Cardiac fibroblast (primary cell): ENCODE measurements around the gene LMBRD1.
"Not testable (repeated sequence)": the region's sequence is repeated elsewhere in the genome, so short reads cannot be mapped to it uniquely, and the experiment has no call there.

Experiments used
- DNase-seq, 2 donors: peaks; one replicate each; pipeline versions ENCODE4 v3.0.0 to v3.0.0-alpha.2; 2010; ENCODE audit warnings: low read depth in 2 of 2
- H3K4me3 ChIP-seq, 2 donors: replicated peaks in 1 of 2; 1 replicate in 1 of 2; 2 replicates in 1 of 2; pipeline ENCODE4 v1.5.1; 2011; ENCODE audit warnings: low read depth in 2 of 2, low read length in 2 of 2, mild to moderate bottlenecking in 2 of 2, moderate library complexity in 1 of 2
- TF ChIP-seq, protein P1 (sequence below): IDR thresholded peaks from one replicate; pipeline ENCODE4 v1.5.1; 2011; ENCODE audit warnings: low read depth, mild to moderate bottlenecking, low read length, inconsistent platforms

Gene LMBRD1

GRCh38 chr6:69789578-69789977 is 7.2 kb downstream of the LMBRD1 start:
- DNase-seq = no peak
- H3K4me3 ChIP-seq = no peak overlapping the region
- TF ChIP-seq, protein P1, sequence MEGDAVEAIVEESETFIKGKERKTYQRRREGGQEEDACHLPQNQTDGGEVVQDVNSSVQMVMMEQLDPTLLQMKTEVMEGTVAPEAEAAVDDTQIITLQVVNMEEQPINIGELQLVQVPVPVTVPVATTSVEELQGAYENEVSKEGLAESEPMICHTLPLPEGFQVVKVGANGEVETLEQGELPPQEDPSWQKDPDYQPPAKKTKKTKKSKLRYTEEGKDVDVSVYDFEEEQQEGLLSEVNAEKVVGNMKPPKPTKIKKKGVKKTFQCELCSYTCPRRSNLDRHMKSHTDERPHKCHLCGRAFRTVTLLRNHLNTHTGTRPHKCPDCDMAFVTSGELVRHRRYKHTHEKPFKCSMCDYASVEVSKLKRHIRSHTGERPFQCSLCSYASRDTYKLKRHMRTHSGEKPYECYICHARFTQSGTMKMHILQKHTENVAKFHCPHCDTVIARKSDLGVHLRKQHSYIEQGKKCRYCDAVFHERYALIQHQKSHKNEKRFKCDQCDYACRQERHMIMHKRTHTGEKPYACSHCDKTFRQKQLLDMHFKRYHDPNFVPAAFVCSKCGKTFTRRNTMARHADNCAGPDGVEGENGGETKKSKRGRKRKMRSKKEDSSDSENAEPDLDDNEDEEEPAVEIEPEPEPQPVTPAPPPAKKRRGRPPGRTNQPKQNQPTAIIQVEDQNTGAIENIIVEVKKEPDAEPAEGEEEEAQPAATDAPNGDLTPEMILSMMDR = no peak

DNA sequence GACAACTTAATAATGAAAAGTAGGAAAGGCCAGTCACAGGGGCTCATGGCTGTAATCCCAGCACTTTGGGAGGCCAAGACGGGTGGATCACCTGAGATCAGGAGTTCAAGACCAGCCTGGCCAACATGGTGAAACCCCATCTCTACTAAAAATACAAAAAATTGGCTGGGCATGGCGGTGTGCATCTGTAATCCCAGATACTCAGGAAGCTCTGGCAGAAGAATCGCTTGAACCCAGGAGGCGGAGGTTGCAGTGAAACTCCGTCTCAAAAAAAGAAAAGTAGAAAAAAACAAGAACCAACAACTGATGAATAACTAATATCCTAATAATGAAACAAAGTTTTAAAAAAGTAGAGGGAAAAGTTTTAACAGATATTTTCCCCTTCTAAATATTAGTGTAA is 9.4 kb downstream of the LMBRD1 start:
- DNase-seq, H3K4me3 ChIP-seq: not testable (repeated sequence)

DNA sequence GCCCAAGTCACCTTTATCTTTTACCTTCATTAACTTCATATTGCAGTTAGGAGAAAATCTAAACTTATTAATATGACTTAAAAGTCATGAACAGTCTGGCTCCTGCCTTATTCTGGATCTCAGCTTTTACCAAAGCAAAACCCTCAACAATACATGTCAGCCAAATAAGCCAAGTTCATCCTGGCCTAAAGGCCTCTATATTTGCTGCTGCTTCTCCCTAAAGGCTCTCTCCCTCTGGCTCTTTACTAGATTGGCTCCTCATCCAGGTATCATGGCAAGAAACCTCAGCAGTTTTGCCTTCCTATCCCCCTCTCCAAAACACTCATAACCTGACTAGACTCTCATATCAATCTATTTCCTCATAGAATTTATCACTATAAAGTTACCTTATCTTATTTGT is 11.1 kb downstream of the LMBRD1 start:
- TF ChIP-seq, protein P1 = no peak
- no peak for DNase-seq
- no peak overlapping the region for H3K4me3 ChIP-seq

DNA sequence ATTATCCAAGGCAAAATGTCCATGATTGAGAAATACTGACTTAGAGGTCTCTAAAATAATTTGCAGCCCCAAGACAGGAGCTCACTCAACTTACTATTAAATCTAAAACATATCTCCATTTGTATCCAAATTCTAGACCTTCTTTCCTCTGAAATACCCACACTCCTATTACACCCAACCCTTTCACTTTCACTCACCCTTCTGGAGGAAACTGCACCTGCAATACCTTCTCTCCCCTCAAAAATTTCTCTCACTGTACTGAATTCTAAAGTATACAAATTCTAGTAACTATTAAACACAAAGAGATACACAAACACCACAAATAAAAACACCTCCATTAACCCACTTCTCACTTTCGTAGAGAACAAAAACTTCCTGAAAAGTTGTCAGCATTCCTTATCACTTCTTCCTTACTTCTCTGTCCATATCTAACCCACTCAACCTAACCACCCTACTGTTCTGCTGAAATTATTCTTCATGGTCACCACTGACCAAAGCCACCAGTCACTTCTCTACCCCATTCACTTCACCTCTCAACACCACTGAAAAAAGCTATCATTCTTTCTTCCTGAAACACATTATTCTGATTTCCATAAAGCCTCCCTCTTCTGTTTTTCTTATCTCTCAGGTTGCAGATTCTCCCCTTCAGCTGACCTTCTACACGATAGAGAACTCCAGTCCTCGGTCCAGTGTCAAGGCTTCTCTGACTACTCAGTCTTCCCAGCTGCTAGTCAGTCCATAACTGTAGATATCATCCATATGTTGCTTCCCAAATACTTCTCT is 12.0 kb downstream of the LMBRD1 start:
- TF ChIP-seq, protein P1 = no peak
- H3K4me3 ChIP-seq = no peak overlapping the region
- no peak for DNase-seq

GRCh38 chr6:69783108-69783507 is 13.7 kb downstream of the LMBRD1 start:
- no peak overlapping the region for H3K4me3 ChIP-seq
- TF ChIP-seq, protein P1 = no peak
- DNase-seq = no peak

DNA sequence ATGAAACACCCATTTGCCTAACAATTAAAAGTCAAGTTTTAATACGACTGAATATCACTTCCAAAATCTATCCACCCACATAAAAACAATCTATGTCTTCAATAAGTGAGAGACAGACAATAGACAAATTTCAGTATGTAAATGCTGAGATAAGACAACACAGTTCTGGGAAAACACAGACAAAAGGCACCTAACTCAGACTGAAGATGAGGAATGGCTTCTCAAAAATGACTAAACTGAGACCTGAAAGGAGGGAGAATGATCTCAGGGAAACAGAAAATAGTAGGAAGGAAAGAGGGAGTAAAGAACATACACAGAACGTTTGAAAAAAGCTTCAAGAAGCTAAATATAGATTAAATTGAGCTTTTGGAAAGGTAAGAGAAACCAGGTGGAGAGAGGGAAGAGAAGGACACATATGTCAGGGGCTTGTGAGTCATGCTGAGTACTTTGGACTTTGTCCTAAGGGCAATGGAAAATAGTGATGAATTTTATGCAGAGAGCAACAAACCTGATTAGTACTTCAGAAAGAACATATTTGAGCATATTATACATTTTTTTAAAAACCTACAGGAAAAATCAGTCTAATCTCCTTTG is 16.1 kb downstream of the LMBRD1 start:
- no peak overlapping the region for H3K4me3 ChIP-seq
- TF ChIP-seq, protein P1 = no peak
- no peak for DNase-seq

- H3K4me3 ChIP-seq = no peak overlapping the region
- no peak for DNase-seq
- TF ChIP-seq, protein P1 = no peak
These were observed 20.9 kb downstream of the LMBRD1 start for GRCh38 chr6:69775941-69776340.
